ENCODE data around the gene MICAL2. TPM values are rescaled to one million over a fixed set of nuclear protein-coding genes. Genes with fewer than 3 reads are reported as not detected.

MICAL2 gene
- total RNA-seq, 1 donor from 2014 or later = 367 TPM

DNA sequence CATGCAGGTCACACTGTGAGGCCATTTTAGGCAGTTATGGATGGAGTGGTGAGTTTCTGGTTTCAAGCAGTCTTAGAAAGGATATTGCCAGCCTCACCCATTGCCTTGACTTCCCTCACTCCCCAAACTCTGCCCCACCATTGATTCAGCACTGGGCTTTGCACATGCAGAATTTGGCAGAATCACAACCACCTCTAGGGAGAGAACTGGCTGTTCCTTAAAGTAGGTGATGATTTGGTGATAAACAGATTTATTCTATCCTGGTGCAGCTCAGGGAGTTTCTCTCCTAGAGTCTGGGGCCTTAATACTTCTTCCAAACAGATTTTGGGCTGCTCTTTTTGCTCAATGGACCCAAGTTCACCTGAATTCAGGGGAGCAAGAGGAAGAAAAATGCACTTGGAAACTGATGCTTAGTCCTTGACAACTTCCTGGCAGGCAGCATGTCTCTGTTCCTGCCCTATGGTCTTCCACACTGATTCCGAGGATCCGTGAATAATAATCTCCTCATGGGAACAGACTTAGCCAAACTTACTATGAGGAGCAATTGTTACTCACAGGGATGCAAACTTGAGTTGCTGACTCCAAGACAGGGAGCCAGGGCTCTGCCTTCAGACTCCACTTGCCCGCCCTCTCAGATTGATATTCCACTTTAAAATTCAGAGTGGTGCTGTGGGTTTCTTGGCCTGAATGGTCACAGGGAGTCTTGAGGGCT, 137.3 kb downstream of the MICAL2 start:
- TF ChIP-seq, protein P1, sequence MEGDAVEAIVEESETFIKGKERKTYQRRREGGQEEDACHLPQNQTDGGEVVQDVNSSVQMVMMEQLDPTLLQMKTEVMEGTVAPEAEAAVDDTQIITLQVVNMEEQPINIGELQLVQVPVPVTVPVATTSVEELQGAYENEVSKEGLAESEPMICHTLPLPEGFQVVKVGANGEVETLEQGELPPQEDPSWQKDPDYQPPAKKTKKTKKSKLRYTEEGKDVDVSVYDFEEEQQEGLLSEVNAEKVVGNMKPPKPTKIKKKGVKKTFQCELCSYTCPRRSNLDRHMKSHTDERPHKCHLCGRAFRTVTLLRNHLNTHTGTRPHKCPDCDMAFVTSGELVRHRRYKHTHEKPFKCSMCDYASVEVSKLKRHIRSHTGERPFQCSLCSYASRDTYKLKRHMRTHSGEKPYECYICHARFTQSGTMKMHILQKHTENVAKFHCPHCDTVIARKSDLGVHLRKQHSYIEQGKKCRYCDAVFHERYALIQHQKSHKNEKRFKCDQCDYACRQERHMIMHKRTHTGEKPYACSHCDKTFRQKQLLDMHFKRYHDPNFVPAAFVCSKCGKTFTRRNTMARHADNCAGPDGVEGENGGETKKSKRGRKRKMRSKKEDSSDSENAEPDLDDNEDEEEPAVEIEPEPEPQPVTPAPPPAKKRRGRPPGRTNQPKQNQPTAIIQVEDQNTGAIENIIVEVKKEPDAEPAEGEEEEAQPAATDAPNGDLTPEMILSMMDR (IDR thresholded peaks at IDR 0.05; ENCODE audit: insufficient read depth, low read length, poor library complexity, severe bottlenecking) = no peak
- no peak overlapping the region for H3K4me3 ChIP-seq (ENCODE audit: low read depth, low read length)
- peaks cover 2% of the 10 kb centered on the region for H3K36me3 ChIP-seq (ENCODE audit: control insufficient read depth, insufficient read depth, low read length)
- DNase-seq (ENCODE audit: low read depth) = no peak
- no peaks in the 10 kb centered on the region for H3K27me3 ChIP-seq (ENCODE audit: control insufficient read depth, insufficient read depth, low read length)

DNA sequence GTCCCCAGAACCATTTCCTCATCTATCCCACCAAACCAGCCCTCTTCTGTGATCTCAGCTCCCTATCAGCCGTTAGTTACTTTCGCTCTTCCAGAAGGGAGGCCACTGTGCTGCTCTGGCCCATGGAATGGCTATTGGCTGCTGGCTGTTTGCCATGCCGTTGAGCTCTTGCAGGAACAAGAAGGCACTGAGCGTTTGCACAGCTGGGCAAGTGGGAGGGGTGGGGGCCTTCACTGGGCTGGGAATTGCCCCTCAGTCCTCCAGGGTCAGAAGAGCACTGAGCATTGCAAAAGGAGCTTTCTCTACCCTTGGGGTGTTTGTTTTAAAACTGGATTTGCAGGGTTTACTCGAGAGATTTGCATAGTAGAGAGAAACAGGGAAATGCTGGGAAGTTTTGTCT, 137.9 kb downstream of the MICAL2 start:
- no peak for DNase-seq (ENCODE audit: low read depth)
- H3K36me3 ChIP-seq (ENCODE audit: control insufficient read depth, insufficient read depth, low read length) = peaks cover 2% of the 10 kb centered on the region
- H3K4me3 ChIP-seq (ENCODE audit: low read depth, low read length) = no peak overlapping the region
- TF ChIP-seq, protein P1 (IDR thresholded peaks at IDR 0.05; ENCODE audit: insufficient read depth, low read length, poor library complexity, severe bottlenecking) = no peak
- no peaks in the 10 kb centered on the region for H3K27me3 ChIP-seq (ENCODE audit: control insufficient read depth, insufficient read depth, low read length)

DNA sequence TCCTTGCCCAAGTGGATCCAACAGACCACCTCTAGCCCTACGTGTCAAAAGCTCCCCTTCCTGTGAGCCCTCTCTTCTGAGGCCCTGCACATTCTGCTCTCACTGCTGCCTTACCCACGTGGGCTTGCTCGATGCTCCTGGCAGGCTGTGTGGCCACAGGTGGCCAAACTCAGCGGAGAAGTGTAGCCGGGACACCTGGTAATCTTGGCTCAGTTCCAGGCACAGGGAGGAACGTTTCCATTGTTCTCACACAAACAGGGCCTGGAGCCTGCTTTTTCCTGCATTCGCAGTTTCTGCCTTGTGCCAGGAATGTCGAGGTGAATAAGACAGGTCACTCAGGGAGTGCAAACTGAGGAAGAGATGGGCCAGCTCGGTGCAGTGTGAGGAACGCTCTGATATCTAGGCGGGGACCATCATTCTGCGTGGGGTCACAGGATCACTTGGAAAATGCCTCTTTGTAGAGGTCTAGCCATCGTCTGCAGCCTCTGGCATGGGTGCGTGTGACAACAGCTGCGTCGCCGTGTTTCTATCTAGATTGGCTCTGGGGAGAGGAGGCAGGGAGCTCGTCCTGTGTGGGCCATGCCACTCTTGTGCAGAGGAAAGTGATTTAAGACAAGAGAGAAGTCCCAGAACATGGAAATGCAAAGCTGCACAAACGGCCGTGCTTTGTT, 139.3 kb downstream of the MICAL2 start:
- peaks cover 2% of the 10 kb centered on the region for H3K36me3 ChIP-seq (ENCODE audit: control insufficient read depth, insufficient read depth, low read length)
- TF ChIP-seq, protein P1 (IDR thresholded peaks at IDR 0.05; ENCODE audit: insufficient read depth, low read length, poor library complexity, severe bottlenecking) = no peak
- H3K27me3 ChIP-seq (ENCODE audit: control insufficient read depth, insufficient read depth, low read length) = no peaks in the 10 kb centered on the region
- H3K4me3 ChIP-seq (ENCODE audit: low read depth, low read length) = no peak overlapping the region
- DNase-seq (ENCODE audit: low read depth) = no peak

DNA sequence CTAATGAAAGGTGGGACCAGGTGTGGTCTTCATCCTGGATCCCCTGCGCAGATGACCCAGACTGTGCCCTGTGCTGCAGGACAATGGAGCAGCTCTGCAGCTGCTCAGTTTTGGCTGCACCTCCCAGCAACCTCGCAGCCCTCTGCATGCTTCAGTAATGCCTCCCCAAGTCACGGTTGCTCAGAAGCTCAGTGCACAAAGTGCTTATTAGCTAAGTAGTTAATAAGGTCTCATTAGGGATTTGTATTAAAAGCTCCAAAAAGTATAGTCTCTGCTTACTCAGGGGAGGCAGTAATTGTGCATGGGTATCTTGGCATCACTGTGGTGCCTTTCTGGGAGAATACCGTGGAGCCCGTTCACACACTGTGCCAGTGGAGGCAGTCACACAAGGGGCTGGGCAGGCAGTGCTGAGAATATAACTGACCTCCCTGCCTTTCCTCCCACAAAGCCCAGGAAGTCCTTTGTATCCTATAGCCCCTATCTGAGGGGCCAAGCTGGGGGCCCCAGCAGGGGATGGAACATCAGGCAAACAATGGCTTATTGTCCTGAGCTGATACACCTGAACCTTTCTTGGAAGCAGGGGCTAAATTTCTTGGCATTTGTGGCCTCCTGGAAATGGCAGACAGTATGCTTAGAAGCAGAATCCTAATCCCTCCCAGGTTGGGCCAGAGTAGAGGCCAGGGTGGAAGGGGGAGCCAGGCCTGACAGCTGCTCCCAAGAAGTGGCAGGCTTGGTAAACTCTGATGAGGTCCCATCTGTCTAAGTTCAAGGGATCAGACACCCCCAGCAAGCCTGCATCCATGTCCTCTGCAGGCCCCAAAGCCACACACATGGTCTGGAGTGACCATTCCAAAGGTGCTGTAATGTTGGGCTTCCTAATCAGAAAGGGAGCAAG, 141.5 kb downstream of the MICAL2 start:
- DNase-seq (ENCODE audit: low read depth) = no peak
- peaks cover 4% of the 10 kb centered on the region for H3K36me3 ChIP-seq (ENCODE audit: control insufficient read depth, insufficient read depth, low read length)
- no peaks in the 10 kb centered on the region for H3K27me3 ChIP-seq (ENCODE audit: control insufficient read depth, insufficient read depth, low read length)
- H3K4me3 ChIP-seq (ENCODE audit: low read depth, low read length) = no peak overlapping the region
- TF ChIP-seq, protein P1 (IDR thresholded peaks at IDR 0.05; ENCODE audit: insufficient read depth, low read length, poor library complexity, severe bottlenecking) = no peak

DNA sequence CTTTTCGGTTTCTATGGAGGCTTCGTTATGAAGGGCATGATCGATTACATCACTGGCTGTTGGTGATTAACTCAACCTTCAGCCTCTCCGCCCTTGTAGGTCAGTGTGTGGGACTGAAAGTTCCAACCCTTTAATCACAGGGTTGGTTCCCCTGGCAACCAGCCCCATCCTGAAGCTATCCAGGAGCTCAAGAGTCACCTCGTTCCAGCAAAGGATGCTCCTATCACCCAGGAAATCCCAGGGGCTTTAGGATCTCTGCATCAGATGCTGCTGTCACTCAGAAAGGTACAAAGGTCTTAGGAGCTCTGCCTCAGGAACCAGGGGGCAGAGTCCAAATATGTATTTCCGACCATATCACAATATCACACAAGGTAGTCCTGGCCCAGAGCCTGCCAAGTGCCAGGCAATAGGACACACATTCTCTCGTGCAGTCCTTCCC, 143.5 kb downstream of the MICAL2 start:
- H3K27me3 ChIP-seq (ENCODE audit: control insufficient read depth, insufficient read depth, low read length) = no peaks in the 10 kb centered on the region
- H3K36me3 ChIP-seq (ENCODE audit: control insufficient read depth, insufficient read depth, low read length) = peaks cover 6% of the 10 kb centered on the region
- TF ChIP-seq, protein P1 (IDR thresholded peaks at IDR 0.05; ENCODE audit: insufficient read depth, low read length, poor library complexity, severe bottlenecking) = no peak
- DNase-seq (ENCODE audit: low read depth) = no peak
- no peak overlapping the region for H3K4me3 ChIP-seq (ENCODE audit: low read depth, low read length)
